Liver (tissue), 3 donors: ENCODE measurements around the gene KIF17.

ENCODE experiments used
- ATF3 ChIP-seq: IDR thresholded peaks from 2 replicates; pipeline ENCODE4 v1.6.1; 2016; ENCODE audit warnings: antibody characterized with exemption
- CTCF ChIP-seq: fragments of 150-350 bp; IDR thresholded peaks from 2 replicates; pipeline ENCODE4 v1.5.1; 2017; ENCODE audit warnings: improper control_type of control experiment, low read depth, low read length; ENCODE audit not compliant: missing input control
- FOXA1 ChIP-seq: IDR thresholded peaks from 2 replicates; pipeline ENCODE4 v1.6.1; 2016; ENCODE audit warnings: antibody characterized with exemption
- FOXA2 ChIP-seq: IDR thresholded peaks from 2 replicates; pipeline ENCODE4 v1.6.1; 2016; ENCODE audit warnings: antibody characterized with exemption
- JUND ChIP-seq, 2 donors: IDR thresholded peaks; 2 replicates each; pipeline ENCODE4 v1.6.1; 2016; ENCODE audit warnings: antibody characterized with exemption in 2 of 2
- MAX ChIP-seq: IDR thresholded peaks from 2 replicates; pipeline ENCODE4 v1.6.1; 2016; ENCODE audit warnings: antibody characterized with exemption
- RAD21 ChIP-seq, 2 donors: IDR thresholded peaks; 2 replicates each; pipeline ENCODE4 v1.6.1; 2016; ENCODE audit warnings: antibody characterized with exemption in 2 of 2, mild to moderate bottlenecking in 2 of 2
- REST ChIP-seq: IDR thresholded peaks from 2 replicates; pipeline ENCODE4 v1.6.1; 2016; ENCODE audit warnings: antibody characterized with exemption, mild to moderate bottlenecking
- TAF1 ChIP-seq: conservative IDR thresholded peaks from 2 replicates; pipeline ENCODE4 v1.6.1; 2016; ENCODE audit warnings: antibody characterized with exemption, mild to moderate bottlenecking
- YY1 ChIP-seq: IDR thresholded peaks from 2 replicates; pipeline ENCODE4 v1.6.1; 2016; ENCODE audit warnings: antibody characterized with exemption, mild to moderate bottlenecking
- donor health status: healthy.
- donor health status: healthy.

GRCh38 chr1:20698195-20698910, 19.5 kb downstream of the KIF17 start:
- TF ChIP-seq CTCF (no peak), YY1 (no peak), REST (no peak), TAF1 (no peak), ATF3 (no peak), JUND (IDR thresholded peaks at IDR 0.05) (no peak), RAD21 (IDR thresholded peaks at IDR 0.05) (no peak), FOXA1 (no peak), FOXA2 (no peak), MAX (no peak)
